AG04449 (cell line): ENCODE measurements around the gene DMPK.
"Not testable (repeated sequence)": the region's sequence is repeated elsewhere in the genome, so short reads cannot be mapped to it uniquely, and the experiment has no call there.

Source experiments
- CTCF ChIA-PET: fragments of 350-600 bp; formaldehyde crosslinking; extraction: SDS; loops from one replicate; lab custom pipeline; 2021; ENCODE audit warnings: antibody characterized with exemption; lab: Yijun Ruan, JAX
- POLR2A ChIA-PET: fragments of 400-600, 350-600 bp; formaldehyde crosslinking; extraction: SDS; loops from one replicate; lab custom pipeline; 2020; ENCODE audit warnings: antibody characterized with exemption, inconsistent platforms; lab: Yijun Ruan, JAX
- DNase-seq: peaks from one replicate; pipeline ENCODE4 v3.0.0-alpha.2; 2010; ENCODE audit warnings: low read depth, low spot score
- H3K4me3 ChIP-seq: 2 replicates; pipeline ENCODE4 v1.5.1; 2011; ENCODE audit warnings: low read depth, mild to moderate bottlenecking, control low read depth, low read length
- CTCF ChIP-seq: IDR thresholded peaks from one replicate; pipeline ENCODE4 v1.5.1; 2011; ENCODE audit warnings: mild to moderate bottlenecking, moderate library complexity, low read length, control low read depth, inconsistent platforms; ENCODE audit not compliant: insufficient read depth; ENCODE audit errors: missing control alignments

DMPK gene

GRCh38 chr19:45754323-45754722 lies 28.0 kb downstream of the DMPK start:
- ChIA-PET POLR2A (interaction anchor here (0.9 to 3.2 kb wide), 2 partner anchors 15 to 38 kb away, joined by 3 to 8 read pairs; partner anchors contain the start of genes DMWD and SIX5), CTCF (interaction anchor here (1.0 to 2.1 kb wide), 4 partner anchors 9 to 61 kb away, joined by 3 to 8 read pairs (median 5); partner anchors contain the start of genes FBXO46 and SIX5)
- no peak for DNase-seq
- H3K4me3 ChIP-seq = no peak overlapping the region
- no peak for TF ChIP-seq CTCF

- H3K4me3 ChIP-seq = no peak overlapping the region
- no peak for DNase-seq
- TF ChIP-seq CTCF = no peak
- CTCF ChIA-PET = interaction anchor here (0.9 to 2.1 kb wide), 5 partner anchors 16 to 72 kb away, joined by 3 to 8 read pairs (median 4); partner anchors contain the start of genes FBXO46 and SIX5
- POLR2A ChIA-PET = interaction anchor here (3.2 kb wide), 1 partner anchor 16 kb away, joined by 8 read pairs; the partner anchor contains the start of gene SIX5
Measured at GRCh38 chr19:45753548-45753947, 28.7 kb downstream of the DMPK start.

- ChIA-PET POLR2A (interaction anchor here (0.6 to 3.2 kb wide), 2 partner anchors 17 to 140 kb away, joined by 3 to 8 read pairs; partner anchors contain the start of gene SIX5), CTCF (interaction anchor here (1.3 to 2.1 kb wide), 2 partner anchors 17 to 71 kb away, joined by 4 to 8 read pairs; partner anchors contain the start of gene SIX5)
- DNase-seq = no peak
- H3K4me3 ChIP-seq = no peak overlapping the region
- no peak for TF ChIP-seq CTCF
Measured at GRCh38 chr19:45752639-45753038, 29.7 kb downstream of the DMPK start.

- H3K4me3 ChIP-seq, DNase-seq, POLR2A ChIA-PET: not testable (repeated sequence)
- CTCF ChIA-PET = interaction anchor here (1.7 kb wide), 1 partner anchor 10 kb away, joined by 4 read pairs; no protein-coding TSS in a partner anchor
Measured at GRCh38 chr19:45751483-45751882, 30.8 kb downstream of the DMPK start.

- no peak for DNase-seq
- ChIA-PET CTCF (no interaction called here), POLR2A (no interaction called here)
- no peak for TF ChIP-seq CTCF
- H3K4me3 ChIP-seq = no peak overlapping the region
Measured at GRCh38 chr19:45747513-45747912, 34.8 kb downstream of the DMPK start.

- no peak overlapping the region for H3K4me3 ChIP-seq
- no peak for DNase-seq
- TF ChIP-seq CTCF = no peak
- CTCF ChIA-PET = interaction anchor here (0.7 kb wide), 1 partner anchor 12 kb away, joined by 3 read pairs; no protein-coding TSS in a partner anchor
- POLR2A ChIA-PET = no interaction called here
Measured at GRCh38 chr19:45746866-45747265, 35.4 kb downstream of the DMPK start.

GRCh38 chr19:45745606-45746005 lies 36.7 kb downstream of the DMPK start:
- no peak for DNase-seq
- ChIA-PET CTCF (interaction anchor here (1.4 kb wide), 1 partner anchor 24 kb away, joined by 4 read pairs; the partner anchor contains the start of gene SIX5), POLR2A (no interaction called here)
- no peak for TF ChIP-seq CTCF
- H3K4me3 ChIP-seq = no peak overlapping the region
